ENCODE data around the gene SEC23IP. TPM values are rescaled to one million over a fixed set of nuclear protein-coding genes. Genes with fewer than 3 reads are reported as not detected.
"Not testable (repeated sequence)": the region's sequence is repeated elsewhere in the genome, so short reads cannot be mapped to it uniquely, and the experiment has no call there.

The SEC23IP gene
- total RNA-seq, 2 experiments from 2014 or later, result 62.4 to 63.6 TPM

DNA sequence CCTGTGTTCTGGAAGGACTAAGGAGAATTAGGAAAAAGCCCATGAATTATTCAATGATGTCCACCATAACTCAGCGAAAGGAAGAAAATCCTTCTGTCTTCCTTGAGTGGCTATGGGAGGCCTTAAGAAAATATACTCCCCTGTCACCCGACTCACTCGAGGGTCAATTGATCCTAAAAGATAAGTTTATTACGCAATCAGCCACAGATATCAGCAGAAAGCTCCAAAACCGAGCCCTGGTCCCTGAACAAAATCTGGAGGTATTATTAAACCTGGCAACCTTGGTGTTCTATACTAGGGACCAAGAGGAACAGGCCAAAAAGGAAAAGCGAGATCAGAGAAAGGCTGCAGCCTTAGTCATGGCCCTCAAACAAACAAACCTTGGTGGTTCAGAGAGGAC lies 6.5 kb upstream of the SEC23IP start:
- POLR2A ChIA-PET, result interaction anchor here (0.6 kb wide), 1 partner anchor 13 kb away, joined by 3 read pairs; the partner anchor contains the start of gene MCMBP
- H3K27ac Mint-ChIP-seq; H3K27me3 Mint-ChIP-seq; H3K36me3 Mint-ChIP-seq; H3K9me3 Mint-ChIP-seq; intact Hi-C loops (cut with micrococcal nuclease); H3K4me3 Mint-ChIP-seq; CTCF ChIA-PET; H3K4me1 Mint-ChIP-seq (ENCODE audit: low read depth); DNase-seq: not testable (repeated sequence)

DNA sequence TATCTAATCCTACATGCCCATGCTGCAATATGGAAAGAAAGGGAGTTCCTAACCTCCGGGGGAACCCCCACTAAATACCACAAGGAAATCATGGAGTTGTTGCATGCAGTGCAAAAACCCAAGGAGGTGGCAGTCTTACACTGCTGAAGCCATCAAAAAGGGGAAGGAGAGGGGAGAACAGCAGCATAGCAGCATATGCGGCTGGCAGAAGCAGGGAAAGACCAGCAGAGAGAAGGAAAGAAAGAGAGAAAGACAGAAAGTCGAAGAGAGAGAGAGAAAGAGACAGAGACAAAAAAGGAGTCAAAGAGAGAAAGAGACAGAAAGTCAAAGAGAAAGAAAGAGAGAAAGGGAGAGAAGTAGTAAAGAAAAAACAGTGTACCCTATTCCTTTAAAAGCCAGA lies 3.8 kb upstream of the SEC23IP start:
- not testable (repeated sequence) for H3K4me3 Mint-ChIP-seq

DNA sequence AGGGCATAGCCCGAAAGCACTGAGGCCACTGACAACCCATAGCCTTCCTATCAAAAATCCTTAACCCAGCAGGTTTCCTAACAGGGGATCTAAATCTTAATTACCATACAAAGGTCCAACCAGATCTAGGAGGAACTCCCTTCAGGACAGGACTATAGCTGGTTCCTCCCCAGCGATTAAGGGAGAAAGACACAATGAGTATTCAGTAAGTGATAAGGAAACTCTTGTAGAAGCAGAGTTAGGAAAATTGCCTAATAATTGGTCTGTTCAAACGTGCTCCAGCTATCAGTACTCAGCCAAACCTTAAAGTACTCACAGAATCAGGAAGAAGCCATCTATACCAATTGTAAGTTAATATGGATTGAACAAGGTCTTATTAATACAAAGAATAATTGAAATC lies 3.3 kb upstream of the SEC23IP start:
- DNase-seq; H3K4me3 Mint-ChIP-seq; H3K27me3 Mint-ChIP-seq; H3K9me3 Mint-ChIP-seq; H3K27ac Mint-ChIP-seq; POLR2A ChIA-PET; H3K36me3 Mint-ChIP-seq; CTCF ChIA-PET; intact Hi-C loops (cut with micrococcal nuclease): not testable (repeated sequence)
- peaks cover 13% of the 10 kb centered on the region for H3K4me1 Mint-ChIP-seq (ENCODE audit: low read depth)

More for the DNA sequence above, 3.8 kb upstream of the SEC23IP start:
- H3K36me3 Mint-ChIP-seq; DNase-seq; CTCF ChIA-PET; H3K27ac Mint-ChIP-seq; H3K9me3 Mint-ChIP-seq; H3K27me3 Mint-ChIP-seq; H3K4me1 Mint-ChIP-seq (ENCODE audit: low read depth); POLR2A ChIA-PET; intact Hi-C loops (cut with micrococcal nuclease): not testable (repeated sequence)

DNA sequence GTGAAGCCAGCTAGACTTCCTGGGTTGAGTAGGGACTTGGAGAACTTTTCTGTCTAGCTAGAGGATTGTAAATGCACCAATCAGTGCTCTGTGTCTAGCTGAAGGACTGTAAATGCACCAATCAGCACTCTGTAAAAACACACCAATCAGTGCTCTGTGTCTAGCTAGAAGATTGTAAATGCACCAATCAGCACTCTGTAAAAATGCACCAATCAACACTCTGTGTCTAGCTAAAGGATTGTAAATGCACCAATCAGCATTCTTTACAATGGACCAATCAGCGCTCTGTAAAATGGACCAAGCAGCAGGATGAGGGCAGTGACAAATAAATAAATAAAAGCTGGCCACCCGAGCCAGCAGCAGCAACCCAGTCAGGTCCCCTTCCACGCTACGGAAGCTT lies 2.2 kb upstream of the SEC23IP start:
- peaks cover 18% of the 10 kb centered on the region for H3K4me1 Mint-ChIP-seq (ENCODE audit: low read depth)
- H3K36me3 Mint-ChIP-seq; H3K27me3 Mint-ChIP-seq; H3K4me3 Mint-ChIP-seq; DNase-seq; H3K9me3 Mint-ChIP-seq; H3K27ac Mint-ChIP-seq; intact Hi-C loops (cut with micrococcal nuclease): not testable (repeated sequence)
- POLR2A ChIA-PET, result interaction anchor here (4.7 kb wide), 1 partner anchor 18 kb away, joined by 36 read pairs; the partner anchor contains the start of gene MCMBP
- CTCF ChIA-PET, result interaction anchor here (0.7 to 1.3 kb wide), 2 partner anchors 17 to 30 kb away, joined by 3 to 4 read pairs; partner anchors contain the start of gene MCMBP

DNA sequence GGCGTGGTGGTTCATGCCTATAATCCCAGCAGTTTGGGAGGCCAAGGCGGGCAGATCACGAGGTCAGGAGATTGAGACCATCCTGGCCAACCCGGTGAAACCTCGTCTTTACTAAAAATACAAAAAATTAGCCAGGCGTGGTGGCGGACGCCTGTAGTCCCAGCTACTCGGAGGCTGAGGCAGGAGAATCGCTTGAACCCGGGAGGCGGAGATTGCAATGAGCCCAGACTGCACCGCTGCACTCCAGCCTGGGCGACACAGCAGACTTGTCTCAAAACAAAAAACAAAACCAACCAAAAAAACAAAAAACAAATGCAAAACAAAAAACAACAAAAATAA lies 712 bp upstream of the SEC23IP start:
- POLR2A ChIA-PET, result interaction anchor here (0.8 to 4.7 kb wide), 2 partner anchors 10 to 19 kb away, joined by 3 to 36 read pairs; partner anchors contain the start of gene MCMBP
- H3K27me3 Mint-ChIP-seq, H3K36me3 Mint-ChIP-seq, H3K9me3 Mint-ChIP-seq, DNase-seq: not testable (repeated sequence)
- Mint-ChIP-seq H3K4me3 (peak overlapping the region; percentile 98), H3K4me1 (ENCODE audit: low read depth) (peaks cover 33% of the 10 kb centered on the region), H3K27ac (peak overlapping the region; percentile 97)
- CTCF ChIA-PET, result interaction anchor here (0.9 to 3.0 kb wide), 4 partner anchors 9 to 166 kb away, joined by 3 to 10 read pairs (median 6); partner anchors contain the start of genes INPP5F and MCMBP
- intact Hi-C loops (cut with micrococcal nuclease), result loop anchor here (1.0 to 2.0 kb wide), 2 partner anchors 19 to 585 kb away; no protein-coding TSS in a partner anchor

DNA sequence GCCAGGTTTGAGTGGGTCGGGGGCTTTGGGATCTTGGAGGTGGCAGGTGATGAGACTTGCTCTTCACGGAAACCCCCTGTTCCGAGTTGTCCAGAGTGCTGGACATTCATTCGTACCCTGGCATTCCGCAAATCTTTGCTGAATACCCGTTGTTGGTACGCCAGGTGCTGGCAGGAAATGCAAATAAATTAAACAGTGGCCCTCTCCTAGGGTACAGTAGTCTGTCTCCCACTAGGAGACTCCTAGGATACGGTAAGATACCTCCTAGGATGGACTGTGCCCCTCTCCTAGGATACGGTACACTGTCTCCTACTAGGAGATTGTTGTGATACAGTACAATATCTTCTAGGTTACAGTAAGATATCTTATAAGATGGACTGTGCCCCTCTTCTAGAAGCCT lies 544 bp downstream of the SEC23IP start:
- peaks cover 41% of the 10 kb centered on the region for H3K4me1 Mint-ChIP-seq (ENCODE audit: low read depth)
- H3K36me3 Mint-ChIP-seq, result peaks cover 11% of the 10 kb centered on the region
- peak overlapping the region; percentile 98 for H3K4me3 Mint-ChIP-seq
- ChIA-PET POLR2A (interaction anchor here (1.3 to 4.7 kb wide), 4 partner anchors 12 to 237 kb away, joined by 4 to 36 read pairs (median 7); partner anchors contain the start of genes INPP5F and MCMBP), CTCF (interaction anchor here (1.0 to 3.0 kb wide), 3 partner anchors 8 to 33 kb away, joined by 3 to 10 read pairs (median 8); partner anchors contain the start of gene MCMBP)
- peak overlapping the region; percentile 97 for H3K27ac Mint-ChIP-seq
- intact Hi-C loops (cut with micrococcal nuclease), result loop anchor here (2.0 kb wide), 1 partner anchor 586 kb away; no protein-coding TSS in a partner anchor
- H3K27me3 Mint-ChIP-seq, result no peaks in the 10 kb centered on the region
- no peak for DNase-seq
- peaks cover 5% of the 10 kb centered on the region for H3K9me3 Mint-ChIP-seq

DNA sequence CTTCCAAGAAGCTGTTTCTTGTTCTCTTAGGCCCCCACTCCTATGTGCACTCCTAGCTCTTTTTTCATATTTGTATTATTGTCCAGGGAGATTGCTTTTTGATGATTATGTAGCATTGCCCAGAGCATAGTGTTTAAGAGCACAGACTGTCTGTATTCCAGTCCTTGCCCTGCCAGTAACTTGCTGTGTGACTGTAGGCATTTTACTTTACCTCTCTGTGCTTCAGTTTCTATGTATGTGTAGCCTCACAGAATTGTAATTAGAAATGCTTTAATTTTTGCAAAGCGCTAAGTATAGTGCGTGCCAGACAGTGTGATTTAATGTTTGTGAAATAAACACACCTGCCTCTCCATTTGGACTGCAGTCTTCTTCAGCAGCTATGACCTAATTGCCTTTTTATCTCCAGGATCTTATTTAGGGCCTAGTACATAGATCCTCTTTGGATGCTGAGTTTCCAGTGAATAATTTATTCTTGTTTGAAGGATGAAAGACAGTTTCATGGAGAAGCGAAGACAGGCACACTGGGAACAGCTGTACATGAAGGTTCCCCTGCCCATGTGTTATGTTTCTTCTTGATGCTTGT lies 1.4 kb downstream of the SEC23IP start:
- CTCF ChIA-PET, result interaction anchor here (3.0 kb wide), 1 partner anchor 34 kb away, joined by 10 read pairs; no protein-coding TSS in a partner anchor
- H3K4me3 Mint-ChIP-seq, result peak overlapping the region; percentile 98

DNA sequence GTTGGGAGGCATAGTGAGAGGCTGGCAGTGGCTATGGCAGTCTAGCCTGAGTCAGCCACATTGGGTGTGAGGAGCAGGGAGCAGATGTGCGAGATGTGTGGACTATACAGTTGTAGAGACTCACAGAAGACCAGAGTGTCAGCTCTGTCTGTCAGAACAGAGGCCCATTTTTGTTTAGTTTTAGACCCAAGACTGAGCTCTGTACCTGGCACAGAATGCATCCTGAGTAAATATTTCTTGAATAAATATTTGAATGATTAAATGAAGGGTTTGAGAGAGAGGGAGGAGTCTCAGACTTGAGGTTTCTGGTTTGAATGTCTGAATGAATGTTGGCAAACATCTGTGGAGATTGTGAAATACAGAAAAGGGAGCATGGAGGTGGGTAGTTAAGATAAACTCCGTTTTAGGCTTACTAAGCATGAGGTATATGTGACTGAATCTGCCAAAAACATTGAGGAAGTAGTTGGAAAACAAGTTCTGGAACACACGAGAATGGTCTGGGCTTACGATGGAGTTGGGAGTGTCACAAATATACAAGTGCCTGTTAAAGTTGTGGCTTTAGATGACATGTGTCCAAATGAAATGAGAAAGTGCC lies 3.6 kb downstream of the SEC23IP start:
- no peak for DNase-seq
- ChIA-PET CTCF (interaction anchor here (1.2 to 1.5 kb wide), 2 partner anchors 146 to 209 kb away, joined by 3 read pairs; no protein-coding TSS in a partner anchor), POLR2A (no interaction called here)
- Mint-ChIP-seq H3K4me3 (no peak overlapping the region), H3K36me3 (peaks cover 22% of the 10 kb centered on the region), H3K27me3 (no peaks in the 10 kb centered on the region), H3K27ac (no peak overlapping the region), H3K9me3 (no peaks in the 10 kb centered on the region), H3K4me1 (ENCODE audit: low read depth) (peaks cover 56% of the 10 kb centered on the region)
- intact Hi-C loops (cut with micrococcal nuclease), result no loop called here

More for the DNA sequence above, 1.4 kb downstream of the SEC23IP start:
- intact Hi-C loops (cut with micrococcal nuclease), result loop anchor here (2.0 kb wide), 1 partner anchor 587 kb away; no protein-coding TSS in a partner anchor
- peaks cover 5% of the 10 kb centered on the region for H3K9me3 Mint-ChIP-seq
- POLR2A ChIA-PET, result interaction anchor here (1.7 to 4.7 kb wide), 3 partner anchors 11 to 168 kb away, joined by 4 to 36 read pairs (median 5); partner anchors contain the start of genes INPP5F and MCMBP
- peaks cover 20% of the 10 kb centered on the region for H3K36me3 Mint-ChIP-seq
- H3K4me1 Mint-ChIP-seq (ENCODE audit: low read depth), result peaks cover 49% of the 10 kb centered on the region
- peak overlapping the region; percentile 43 for H3K27ac Mint-ChIP-seq
- no peaks in the 10 kb centered on the region for H3K27me3 Mint-ChIP-seq
- DNase-seq, result no peak

DNA sequence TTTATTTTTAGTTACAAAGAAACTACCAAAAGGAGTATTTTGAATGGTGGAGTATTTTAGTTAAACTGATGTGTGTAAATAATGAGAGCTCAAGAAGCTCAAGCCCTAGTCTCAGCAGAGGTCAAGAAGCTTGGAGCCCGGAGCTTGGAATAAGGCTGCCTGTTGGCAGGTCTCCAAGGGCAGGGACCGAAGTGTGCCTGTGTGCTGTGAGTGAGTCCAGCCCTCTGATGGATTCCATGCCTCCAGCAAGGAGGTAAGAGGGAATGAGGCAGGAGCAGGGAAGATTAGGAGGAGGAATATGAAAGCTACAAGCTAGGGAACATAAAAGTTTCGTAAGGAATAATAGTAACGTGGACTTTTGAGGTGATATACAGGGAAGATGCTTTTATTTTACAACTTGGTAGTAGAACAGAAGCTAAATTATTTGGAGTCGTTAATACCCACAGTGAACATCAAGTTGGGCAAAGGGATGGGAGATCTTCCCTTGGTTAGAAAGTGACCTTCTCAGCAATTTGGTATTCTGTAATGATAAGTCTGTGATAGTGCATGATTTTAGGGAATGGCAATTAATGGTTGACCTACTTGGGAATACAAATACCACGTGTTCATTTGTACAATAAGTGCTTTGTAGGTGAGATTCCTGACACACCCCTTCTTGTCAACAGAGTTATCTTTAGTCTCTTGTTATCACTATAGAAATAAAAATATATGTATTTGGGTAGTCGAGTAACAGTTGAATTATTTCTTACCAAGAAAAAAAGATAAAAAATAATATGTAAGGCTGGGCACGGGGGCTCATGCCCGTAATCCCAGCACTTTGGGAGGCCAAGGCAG lies 4.6 kb downstream of the SEC23IP start:
- Mint-ChIP-seq H3K27me3 (no peaks in the 10 kb centered on the region), H3K4me3 (no peak overlapping the region), H3K27ac (no peak overlapping the region), H3K36me3 (peaks cover 22% of the 10 kb centered on the region), H3K9me3 (no peaks in the 10 kb centered on the region), H3K4me1 (ENCODE audit: low read depth) (peaks cover 55% of the 10 kb centered on the region)
- intact Hi-C loops (cut with micrococcal nuclease), result no loop called here
- CTCF ChIA-PET, result interaction anchor here (1.2 to 1.5 kb wide), 2 partner anchors 147 to 210 kb away, joined by 3 read pairs; no protein-coding TSS in a partner anchor
- no peak for DNase-seq
- POLR2A ChIA-PET, result interaction anchor here (0.6 kb wide), 1 partner anchor 24 kb away, joined by 3 read pairs; the partner anchor contains the start of gene MCMBP

DNA sequence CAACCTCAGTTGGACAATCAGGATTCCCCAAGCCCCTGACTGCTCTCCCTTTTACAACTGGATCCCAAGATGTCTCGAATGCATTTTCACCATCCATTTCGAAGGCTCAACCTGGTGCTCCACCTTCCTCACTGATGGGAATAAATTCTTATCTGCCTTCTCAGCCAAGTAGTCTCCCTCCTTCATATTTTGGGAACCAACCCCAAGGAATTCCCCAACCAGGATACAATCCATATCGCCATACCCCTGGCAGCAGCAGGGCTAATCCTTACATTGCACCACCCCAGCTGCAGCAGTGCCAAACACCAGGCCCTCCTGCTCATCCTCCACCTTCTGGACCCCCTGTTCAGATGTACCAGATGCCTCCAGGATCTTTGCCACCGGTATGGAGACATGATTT lies 6.0 kb downstream of the SEC23IP start:
- POLR2A ChIA-PET, result interaction anchor here (0.5 kb wide), 1 partner anchor 265 kb away, joined by 3 read pairs; no protein-coding TSS in a partner anchor
- intact Hi-C loops (cut with micrococcal nuclease), result no loop called here
- peaks cover 26% of the 10 kb centered on the region for H3K36me3 Mint-ChIP-seq
- no peak overlapping the region for H3K27ac Mint-ChIP-seq
- no peak overlapping the region for H3K4me3 Mint-ChIP-seq
- DNase-seq, result no peak
- H3K9me3 Mint-ChIP-seq, result no peaks in the 10 kb centered on the region
- H3K4me1 Mint-ChIP-seq (ENCODE audit: low read depth), result peaks cover 49% of the 10 kb centered on the region
- CTCF ChIA-PET, result no interaction called here
- no peaks in the 10 kb centered on the region for H3K27me3 Mint-ChIP-seq

DNA sequence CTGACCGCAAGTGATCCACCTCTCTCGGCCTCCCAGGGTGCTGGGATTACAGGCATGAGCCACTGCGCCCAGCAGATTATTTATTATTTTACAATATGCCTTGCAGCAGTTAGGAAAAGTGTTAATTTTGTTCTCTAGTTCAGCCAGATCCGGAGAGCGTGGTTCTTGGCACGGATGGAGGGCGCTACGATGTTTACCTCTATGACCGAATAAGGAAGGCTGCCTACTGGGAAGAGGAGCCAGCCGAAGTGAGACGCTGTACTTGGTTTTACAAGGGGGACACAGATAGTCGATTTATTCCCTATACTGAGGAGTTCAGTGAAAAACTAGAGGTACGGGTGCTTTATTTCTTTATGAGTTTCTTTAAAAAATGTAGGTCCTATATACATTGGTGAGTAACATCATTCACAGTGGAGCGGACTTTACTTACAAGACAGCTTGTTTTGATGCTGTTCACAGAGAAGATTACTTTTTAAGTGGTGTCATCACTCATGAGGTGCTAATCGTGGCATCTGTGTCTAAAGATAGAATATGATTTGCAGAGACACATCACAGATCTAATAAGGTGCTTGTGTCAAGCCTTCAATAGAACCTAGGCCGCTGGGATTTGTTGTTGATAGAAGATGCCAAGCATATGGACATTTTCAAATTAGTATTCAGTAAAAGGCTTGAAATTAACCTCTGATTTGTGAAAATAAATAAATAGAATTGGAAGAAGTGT lies 11.6 kb downstream of the SEC23IP start:
- Mint-ChIP-seq H3K4me3 (no peak overlapping the region), H3K27me3 (no peaks in the 10 kb centered on the region), H3K4me1 (ENCODE audit: low read depth) (peaks cover 6% of the 10 kb centered on the region), H3K27ac (no peak overlapping the region), H3K36me3 (peaks cover 31% of the 10 kb centered on the region), H3K9me3 (no peaks in the 10 kb centered on the region)
- ChIA-PET CTCF (interaction anchor here (1.0 kb wide), 1 partner anchor 45 kb away, joined by 3 read pairs; no protein-coding TSS in a partner anchor), POLR2A (no interaction called here)
- intact Hi-C loops (cut with micrococcal nuclease), result no loop called here
- DNase-seq, result no peak

Data from activated CD4-positive, alpha-beta memory T cell treated with anti-CD3 and anti-CD28 coated beads for 36 hours (primary cell).